HG03097 (cell line): Measurements from ENCODE around the gene NOTCH4.

Experiments
- ATAC-seq: cut with Tn5 transposase; IDR thresholded peaks from one replicate; pipeline ENCODE4 v1.9.1; 2021; ENCODE audit not compliant: unreplicated experiment, low FRiP score

Gene NOTCH4

DNA sequence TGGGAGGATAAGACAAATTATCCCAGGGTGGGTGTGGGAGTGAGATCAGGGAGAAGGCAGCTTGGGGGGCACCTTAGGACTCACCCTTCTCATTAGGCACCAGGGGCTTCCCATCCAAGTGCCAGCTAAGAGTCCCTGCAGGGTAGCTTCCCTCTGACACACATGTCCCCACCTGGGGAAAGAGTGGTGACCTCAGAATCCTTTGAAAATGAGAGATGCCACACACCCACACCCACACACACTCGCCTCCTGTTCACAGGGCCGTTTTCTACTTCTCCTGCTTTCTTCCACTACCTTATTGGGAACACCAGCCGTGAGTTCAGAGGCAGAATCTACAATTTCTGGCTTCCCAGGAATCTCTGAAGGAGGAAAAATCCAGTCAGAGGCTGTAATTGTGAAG is 40.8 kb downstream of the NOTCH4 start:
- ATAC-seq: no peak

DNA sequence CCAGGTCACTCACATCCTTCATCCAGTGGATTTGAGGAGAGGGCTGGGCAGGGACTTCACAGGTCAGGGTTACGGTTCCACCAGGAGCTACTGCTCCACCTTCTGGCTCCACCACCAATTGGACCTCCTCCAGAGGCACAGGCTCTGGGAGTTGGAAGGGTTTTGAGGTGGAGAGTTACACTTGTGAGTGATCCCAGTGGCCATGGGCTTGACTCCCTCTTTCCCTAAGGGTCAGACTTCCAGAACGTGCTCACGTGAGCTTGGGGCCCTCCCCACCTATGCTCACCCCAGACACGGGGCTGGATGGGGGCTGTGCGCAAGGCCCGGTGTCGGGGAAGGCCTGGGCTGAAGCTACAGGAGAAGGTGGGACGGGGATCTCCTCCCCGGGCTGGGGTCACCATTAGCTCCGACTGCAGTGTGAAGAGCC is 41.3 kb downstream of the NOTCH4 start:
- no peak for ATAC-seq

DNA sequence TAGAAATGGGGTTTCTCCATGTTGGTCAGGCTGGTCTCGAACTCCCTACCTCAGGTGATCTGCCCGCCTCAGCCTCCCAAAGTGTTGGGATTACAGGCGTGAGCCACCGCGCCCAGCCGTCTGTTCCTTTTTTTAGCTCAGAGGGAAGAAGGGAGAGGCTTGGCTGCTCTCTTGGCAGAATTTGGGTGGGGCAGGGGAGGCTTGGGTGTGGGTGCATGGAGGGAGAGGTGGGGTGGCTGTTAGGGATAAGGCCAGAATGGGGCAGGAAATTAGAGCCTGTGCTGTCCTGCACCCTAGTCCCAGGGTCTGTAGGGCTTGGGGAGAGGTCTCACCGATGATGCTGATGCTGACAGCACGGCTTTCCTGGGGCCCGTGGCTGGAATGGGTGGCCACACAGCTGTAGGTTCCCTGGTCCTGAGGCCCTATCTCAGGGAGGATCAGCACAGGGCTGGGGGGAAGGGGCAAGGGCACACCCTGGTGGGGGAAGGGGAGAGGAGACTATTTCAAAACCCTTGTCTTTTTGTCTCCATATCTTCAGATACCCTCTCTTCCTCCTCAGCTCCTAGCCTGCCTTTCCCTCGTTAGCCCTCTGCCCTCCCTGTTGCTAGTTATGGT is 41.8 kb downstream of the NOTCH4 start:
- ATAC-seq: no peak

DNA sequence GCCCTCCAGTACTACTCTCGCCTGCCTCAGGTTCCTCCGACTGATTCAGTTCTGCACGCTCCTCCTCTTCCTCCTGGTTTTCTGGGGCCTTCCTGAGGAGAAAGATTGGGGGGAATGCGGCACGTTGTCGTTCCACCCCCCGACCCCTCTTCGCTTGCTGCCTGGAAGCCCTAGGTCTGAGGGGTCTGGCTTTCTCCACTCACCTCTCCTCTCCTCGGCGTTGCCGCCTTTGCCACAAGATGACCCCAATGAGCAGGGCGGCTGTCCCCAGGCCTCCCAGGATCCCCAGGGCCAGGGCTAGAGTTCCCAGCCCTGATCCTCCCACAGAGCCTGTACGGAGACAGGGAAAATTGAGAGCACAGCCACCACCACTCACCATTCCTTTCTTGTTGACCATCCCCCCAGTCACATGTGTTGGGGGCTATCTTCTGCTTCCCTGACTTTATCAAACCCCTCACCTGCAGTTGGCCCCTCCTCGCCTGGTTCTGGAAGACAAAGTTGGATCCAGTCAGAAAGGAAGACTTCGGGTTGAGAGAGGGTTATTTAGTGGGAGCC is 42.6 kb downstream of the NOTCH4 start:
- no peak for ATAC-seq

DNA sequence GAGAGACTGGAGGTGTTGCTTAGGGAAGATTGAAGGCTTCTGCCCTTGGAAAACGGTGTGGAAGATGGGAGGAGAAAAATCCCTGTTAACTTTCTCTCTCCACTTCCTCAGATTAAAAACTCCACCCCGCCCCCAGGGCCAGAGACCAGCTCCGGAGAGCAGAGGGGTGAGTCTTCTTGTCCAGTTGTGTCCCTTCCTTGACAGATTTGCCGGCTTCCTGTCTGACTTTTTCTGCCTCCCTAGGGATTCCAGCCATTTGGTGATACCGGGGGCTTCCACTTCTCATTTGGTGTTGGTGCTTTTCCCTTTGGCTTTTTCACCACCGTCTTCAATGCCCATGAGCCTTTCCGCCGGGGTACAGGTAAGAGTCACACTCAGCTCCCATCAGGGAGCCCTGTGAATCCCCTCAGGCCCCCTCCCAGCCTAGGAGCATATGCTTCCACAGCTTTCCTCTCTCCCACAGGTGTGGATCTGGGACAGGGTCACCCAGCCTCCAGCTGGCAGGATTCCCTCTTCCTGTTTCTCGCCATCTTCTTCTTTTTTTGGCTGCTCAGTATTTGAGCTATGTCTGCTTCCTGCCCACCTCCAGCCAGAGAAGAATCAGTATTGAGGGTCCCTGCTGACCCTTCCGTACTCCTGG is 44.0 kb downstream of the NOTCH4 start:
- no peak for ATAC-seq

DNA sequence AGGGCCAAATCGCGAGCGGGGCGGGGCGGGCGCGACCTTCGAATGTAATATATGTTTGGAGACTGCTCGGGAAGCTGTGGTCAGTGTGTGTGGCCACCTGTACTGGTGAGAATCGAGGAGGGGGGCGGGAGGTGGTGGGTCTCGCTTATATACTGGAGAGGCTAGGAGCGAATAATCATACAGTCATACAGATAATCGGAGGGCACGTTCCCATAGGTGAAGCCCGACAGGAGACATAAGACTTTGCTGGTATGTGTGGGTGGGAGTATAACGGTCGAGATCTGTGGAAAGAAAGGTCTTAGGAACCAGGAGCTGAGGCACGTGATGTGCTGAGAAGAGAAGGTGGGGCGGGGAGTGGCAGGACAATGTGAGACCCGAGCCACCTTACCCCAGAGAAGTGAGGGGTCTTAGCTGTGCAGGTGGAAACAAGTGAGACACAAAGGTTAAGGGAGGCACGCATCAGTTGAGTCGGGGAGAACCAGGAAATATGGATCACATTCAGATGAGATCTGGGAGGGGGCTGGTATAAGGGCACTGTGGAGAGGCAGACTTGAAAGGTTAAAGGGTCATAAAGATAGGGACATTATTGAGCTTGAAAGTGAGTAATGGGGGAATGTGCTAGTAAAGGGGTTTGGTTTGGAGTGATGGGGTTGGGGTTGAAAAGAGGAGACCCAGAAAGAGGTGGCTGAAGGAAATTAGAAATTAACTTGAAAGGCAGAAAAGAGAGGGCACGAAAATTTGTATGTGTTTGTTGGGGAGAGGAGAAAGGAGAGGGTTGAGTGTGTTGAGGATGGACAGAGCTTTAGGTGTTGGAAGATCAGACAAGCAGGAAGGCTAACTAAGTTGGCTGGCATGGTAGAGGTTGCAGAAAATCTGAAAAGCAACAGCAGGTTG is 45.1 kb downstream of the NOTCH4 start:
- no peak for ATAC-seq

DNA sequence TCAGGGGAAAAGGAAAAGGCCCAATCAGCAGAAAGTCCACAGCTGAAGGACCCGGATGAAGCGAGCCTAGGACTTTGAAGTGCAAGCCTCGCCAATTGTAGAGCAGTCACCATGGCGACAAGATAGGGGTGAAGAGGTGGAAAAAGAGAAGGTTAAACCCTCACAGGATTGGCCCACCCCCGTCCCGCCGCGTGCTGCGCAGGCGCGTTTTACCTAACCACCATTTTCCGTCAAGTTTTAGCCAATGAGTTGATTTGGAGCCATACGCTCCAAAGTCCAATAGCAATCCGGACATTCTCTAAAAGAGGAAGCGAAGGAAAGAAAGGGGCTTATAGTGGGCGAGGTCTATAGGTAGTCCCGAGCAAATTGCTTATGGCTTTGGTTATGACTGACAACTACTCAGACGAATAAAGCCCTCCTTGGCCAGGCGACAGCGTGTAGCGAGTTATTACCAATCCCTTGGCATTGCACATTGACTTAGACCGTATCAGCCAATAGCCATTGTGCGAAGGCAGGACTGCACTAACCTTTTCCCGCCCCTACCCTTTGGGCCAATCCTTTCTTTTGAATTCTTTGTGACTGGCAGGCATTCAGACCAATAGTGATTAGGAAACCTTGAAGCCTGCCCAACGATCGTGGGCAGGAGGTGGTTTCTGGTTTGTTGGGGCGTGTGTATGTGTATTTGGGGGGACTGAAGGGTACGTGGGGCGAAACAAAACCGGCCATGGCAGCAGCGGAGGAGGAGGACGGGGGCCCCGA is 45.9 kb downstream of the NOTCH4 start, which contains the start of gene RNF5:
TSS of gene RNF5 (plus strand) at position 618 of the 759 bp plus-strand sequence. CDS start at position 725, 107 bp downstream.
- peak; percentile 80 for ATAC-seq

DNA sequence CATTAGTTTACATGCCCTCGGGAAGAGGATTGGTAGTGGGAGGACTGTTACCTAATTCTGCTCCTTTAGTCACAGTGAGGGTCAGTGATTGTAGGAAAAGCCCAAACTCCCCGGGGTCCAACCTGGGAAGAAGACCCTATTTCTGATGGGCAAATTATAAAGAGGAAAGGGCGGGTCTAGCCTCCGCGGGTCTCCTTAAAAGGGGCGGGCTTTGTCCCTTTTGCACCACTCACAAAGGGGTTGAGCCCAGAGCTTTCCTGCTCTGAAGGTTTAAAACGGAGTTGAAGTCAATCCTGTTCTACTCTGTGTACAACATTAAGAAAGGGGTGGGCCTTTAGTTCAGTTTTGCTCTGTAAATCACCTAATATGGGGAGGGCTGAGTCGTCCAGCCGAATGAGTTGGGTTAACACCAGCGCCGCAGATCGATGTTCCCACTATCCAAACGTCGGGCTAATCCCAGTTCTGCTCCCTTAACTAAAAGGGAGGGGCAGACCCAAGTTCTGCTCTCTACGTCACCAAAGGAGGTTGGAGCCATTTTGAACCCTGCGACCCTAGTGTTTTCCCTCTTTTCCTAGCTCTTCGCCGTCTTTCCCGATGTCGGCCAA is 46.6 kb downstream of the NOTCH4 start:
- ATAC-seq: peak; percentile 6

DNA sequence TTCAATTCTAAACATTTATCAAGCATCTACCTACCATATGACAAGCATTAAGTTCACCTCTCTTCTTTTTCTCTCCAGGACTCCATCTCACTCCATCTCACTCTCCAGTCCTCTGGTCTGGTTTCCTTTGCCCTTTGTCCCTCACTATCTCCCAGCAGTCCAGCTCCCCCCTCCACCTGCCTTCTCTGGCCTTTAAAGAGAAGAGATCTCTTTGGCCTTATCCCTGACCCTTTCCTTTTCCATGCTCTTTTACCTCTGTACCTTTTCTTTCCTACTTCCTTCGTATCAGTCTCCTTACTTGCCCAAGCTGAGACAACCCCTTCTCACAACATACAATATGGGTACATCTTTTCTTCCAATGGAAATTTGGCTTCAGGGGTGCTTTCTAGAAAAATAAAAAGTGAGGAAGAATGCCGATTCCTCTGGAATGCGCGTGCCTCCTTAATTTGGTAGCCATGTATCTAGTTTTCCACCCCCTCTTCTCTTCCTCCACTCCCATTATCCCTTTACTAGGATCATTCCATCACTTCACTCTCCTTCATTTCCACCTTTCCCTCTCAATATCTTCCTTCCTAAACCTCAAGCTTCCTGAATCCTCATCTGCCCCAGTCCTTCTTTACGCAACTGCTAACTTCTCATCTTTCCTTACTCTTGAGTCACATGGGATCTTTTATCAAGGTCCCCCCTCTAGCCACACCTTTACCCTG is 47.2 kb downstream of the NOTCH4 start:
- no peak for ATAC-seq

DNA sequence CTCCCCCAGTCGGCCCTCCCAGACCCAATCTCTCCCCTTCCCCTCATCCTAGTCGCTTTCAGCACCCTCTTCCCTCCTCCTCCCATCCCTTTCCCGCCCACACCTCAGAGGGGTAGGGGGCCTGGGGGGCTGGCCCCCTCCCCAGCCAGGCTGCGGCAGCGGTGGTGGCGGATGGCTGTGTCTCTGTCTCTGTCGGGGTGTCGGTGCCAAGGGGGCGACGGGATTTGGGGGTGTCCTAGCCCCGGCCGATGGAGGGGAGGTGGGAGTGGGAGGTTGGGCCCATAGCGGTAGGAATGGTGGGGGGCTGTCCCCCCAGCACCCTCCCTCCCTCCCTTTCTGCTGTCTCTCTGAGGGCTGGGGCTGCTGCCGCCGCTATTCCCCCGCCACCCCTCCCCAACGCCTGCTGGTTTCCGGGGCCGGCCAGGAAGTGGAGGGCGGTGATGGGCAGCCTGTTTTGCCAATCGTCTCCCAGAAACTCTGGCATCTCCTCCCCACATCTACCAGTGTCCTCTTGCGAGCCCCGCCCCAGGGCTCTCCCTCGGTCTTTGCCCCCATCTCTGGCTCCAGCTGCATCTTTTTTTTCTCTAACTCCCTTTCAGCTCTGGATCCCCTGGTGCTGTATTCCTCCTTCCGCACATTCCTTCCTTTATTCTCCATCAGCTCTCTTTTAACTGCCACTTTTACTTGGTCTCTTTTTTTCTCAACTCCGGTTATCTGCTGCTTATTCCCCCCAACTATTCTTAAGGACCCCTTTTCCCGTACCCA is 48.0 kb downstream of the NOTCH4 start, which contains the start of gene AGPAT1:
TSS of gene AGPAT1 (minus strand) at position 374 of the 765 bp plus-strand sequence. CDS start 4,588 bp downstream, outside the sequence.
- peak; percentile 27 for ATAC-seq

DNA sequence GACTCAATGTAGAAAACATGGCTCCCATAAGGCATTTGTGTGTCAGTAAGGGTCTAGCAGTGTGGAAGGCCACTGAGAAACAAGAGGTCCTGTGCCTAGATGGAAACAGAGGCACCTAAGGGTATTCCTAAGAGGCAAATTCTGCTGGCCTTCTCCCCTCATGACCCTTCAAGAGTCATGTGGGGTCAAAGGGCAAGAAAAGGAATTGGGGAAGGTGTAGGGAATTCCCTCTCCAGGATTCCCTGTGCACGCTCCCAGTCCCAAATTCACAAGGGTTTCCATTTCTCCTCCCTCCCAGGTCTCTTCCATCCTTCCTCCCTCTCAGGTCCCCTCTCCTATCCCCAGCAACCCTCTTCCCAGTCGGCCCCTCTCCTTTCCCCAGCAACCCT is 48.6 kb downstream of the NOTCH4 start:
- no peak for ATAC-seq

DNA sequence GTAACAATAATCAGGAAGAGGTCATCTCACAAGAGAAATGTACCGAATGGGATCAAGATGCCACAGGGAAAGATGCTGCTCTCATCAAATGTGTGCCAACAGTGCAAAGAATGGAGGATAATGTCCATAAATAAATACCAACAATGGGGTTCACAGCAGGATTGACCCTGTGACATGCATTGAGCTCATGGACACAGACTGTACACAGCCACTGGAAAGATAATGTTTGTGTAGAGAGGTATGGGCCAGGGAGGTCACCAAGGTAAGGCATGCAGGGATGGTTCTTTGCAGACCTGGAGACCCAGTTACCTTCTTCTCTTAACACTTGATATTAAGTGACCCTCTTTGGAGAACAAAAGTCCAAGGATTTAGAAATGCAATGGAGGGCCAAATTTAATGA is 49.5 kb downstream of the NOTCH4 start:
- ATAC-seq: no peak

DNA sequence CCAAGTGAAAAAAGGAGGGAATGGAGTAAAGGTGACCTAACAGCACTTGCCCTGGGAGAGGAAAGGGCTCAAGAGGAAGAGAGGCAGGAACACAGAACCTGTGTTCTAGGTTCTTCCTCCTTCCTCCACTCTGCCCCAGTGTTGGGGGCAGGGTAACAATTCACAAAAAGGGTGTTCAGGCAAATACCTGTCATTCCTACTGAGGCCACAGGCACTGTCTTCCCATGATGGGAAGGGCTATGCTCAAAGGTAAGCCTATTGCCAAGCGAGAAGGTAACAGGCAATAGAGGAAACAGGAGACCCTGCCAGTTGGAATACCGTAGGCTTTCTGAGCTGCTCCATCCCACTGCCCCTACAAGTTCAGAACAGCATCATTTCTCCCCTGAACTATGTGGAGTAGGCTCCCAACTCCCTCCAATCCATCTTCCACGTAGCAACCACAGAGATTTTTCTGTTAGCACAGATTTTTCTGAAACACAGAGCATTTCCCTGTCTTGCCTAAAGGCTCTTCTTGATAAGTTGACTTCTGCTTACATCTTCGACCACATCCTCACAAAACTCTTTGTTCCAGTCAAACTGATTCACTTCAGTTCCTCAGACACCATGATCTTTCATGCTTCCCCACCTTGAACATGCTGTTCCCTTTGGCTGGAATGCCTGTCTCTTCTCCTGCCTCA is 50.7 kb downstream of the NOTCH4 start:
- ATAC-seq: no peak

DNA sequence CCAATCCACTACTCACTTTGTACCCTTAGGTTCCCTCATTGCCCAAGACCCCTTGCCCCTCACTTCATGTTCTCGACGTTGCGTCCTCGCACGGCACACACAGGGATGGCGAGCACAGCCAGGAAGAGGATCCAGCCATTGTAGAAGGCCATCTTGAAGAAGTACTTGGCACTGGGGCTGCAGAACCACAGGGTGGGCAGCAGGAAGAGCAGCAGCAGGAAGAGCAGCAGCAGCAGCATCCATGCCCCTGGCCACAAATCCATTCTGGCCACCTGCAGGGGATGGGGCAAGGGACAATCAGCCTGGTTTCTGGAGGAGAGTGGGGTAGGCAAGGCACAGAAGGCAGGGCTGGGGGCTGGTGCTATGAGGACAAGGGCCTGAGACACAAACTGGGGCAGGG is 52.6 kb downstream of the NOTCH4 start:
- ATAC-seq: no peak

DNA sequence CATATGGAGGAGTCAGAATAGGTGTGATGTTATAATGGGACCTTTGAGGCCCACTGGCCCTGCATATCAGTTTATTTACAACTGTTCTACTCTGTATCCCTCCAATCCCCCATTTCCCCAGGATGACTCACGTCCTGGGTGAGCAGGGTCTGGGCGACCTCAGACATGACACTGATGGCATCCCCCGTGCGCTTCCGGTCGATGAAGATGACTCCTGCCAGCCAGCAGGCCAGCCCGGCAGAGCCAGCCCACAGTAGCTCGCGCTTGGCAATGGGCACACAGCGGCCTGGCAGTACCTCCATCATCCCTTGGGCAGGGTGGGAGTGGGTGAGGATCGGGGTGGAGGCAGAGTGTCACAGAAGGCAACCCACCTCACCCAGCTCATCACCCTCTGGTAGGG is 53.6 kb downstream of the NOTCH4 start:
- no peak for ATAC-seq

DNA sequence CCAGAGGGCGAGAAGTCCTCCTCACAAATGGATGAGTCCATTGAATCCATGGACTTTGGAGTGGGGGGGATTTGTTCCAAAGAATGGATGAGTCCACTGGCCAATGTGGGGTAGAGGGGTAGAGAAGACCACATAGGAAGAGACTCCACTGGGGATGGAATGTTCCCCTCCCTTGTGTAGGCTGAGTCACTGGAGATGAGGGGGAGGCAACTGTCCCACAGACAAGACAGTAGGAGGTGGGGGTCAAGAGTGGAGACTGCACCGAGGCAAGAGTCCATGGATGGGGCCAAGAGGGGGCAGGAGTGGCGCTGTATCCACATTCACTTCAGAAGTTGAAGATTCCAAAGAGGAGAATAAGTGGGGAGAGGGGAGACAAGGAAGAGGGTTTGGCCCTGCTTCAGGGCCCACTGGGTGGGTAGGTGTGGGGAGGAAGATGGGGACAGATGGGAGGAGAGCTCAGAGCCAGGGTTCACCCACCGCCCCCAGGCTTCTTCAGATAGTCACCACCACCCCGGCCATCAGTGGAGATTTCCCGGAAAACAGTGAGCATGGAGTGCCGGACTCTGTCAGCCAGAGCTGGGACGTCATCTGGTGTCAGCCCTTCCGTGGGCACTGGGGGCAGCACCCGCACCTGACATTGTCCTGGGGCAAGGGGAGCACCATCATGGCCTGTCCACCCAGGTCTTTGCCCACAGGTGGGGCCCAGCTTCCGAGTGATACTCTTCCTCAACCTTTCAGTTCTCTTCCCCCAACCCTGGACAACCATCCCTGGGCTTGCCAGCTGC is 54.9 kb downstream of the NOTCH4 start:
- ATAC-seq: no peak

DNA sequence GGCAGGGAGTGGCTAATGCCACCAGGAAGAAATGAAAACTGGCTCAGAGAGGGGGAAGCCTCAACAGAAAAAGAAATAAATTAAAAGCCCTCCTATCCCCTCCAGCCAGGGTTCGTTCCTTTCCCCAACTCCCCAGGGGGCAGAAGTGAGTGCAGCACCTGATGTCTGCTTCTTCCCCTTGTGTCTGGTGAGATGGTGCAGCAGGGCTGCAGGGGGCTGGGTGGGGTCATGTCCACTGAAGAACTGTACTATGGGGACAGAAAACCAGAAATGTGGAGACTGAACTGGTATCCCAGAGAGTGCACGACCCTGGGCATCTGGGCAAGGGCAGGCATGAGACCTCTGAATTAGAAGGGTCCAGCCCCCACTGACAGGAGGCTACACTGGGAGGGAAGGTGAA is 55.5 kb downstream of the NOTCH4 start:
- no peak for ATAC-seq
